ENCODE measurements around the gene LAMA2. TPM values are rescaled to one million over a fixed set of nuclear protein-coding genes. Genes with fewer than 3 reads are reported as not detected.

Gene LAMA2
- total and polyA plus RNA-seq, 2 donors from 2014 or later: 2.2 to 20.8 TPM

GRCh38 chr6:129324345-129324744 is 441.4 kb downstream of the LAMA2 start:
- no peak for TF ChIP-seq CTCF (IDR thresholded peaks at IDR 0.05; ENCODE audit: borderline replicate concordance, extremely low read depth, insufficient read depth)
- intact Hi-C loops (cut with DNase I): no loop called here
- DNase-seq: no peak
- FAIRE-seq: no peak
- no peaks in the 10 kb centered on the region for H3K9me3 ChIP-seq (ENCODE audit: control insufficient read depth in 2 of 3, insufficient read depth in 1 of 3, low read length in 3 of 3)
- H3K27ac ChIP-seq (ENCODE audit: low read depth in 2 of 2, low read length in 2 of 2): no peak overlapping the region
- no peaks in the 10 kb centered on the region for H3K27me3 ChIP-seq (ENCODE audit: control insufficient read depth, insufficient read depth, low read length)
- H3K4me1 ChIP-seq (ENCODE audit: control insufficient read depth in 2 of 3, insufficient read depth in 2 of 3, low read depth in 1 of 3, low read length in 3 of 3): no peaks in the 10 kb centered on the region
- no peak overlapping the region for H3K9ac ChIP-seq (ENCODE audit: low read length in 3 of 3)
- no peaks in the 10 kb centered on the region for H3K36me3 ChIP-seq (ENCODE audit: control insufficient read depth in 2 of 3, insufficient read depth in 3 of 3, low read length in 3 of 3)
- H3K4me3 ChIP-seq (ENCODE audit: low read length in 3 of 3): no peak overlapping the region

DNA sequence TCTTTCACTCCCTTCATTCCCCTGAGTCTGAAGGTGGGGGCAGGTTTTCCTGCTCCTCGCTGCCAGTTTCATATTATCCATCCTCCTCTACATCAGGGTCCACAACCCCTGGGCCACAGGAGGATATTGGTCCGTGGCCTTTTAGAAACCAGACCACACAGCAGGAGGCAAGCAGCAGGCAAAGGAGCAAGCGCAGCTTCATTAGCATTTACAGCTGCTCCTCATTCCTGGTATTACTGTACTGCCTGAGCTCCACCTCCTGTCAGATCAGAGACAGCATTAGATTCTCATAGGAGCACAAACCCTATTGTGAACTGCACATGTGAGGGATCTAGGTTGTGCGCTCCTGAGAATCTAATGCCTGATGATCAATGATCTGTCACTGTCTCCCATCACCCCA is 446.7 kb downstream of the LAMA2 start:
- TF ChIP-seq CTCF (IDR thresholded peaks at IDR 0.05; ENCODE audit: borderline replicate concordance, extremely low read depth, insufficient read depth): no peak
- no peaks in the 10 kb centered on the region for H3K27me3 ChIP-seq (ENCODE audit: control insufficient read depth, insufficient read depth, low read length)
- DNase-seq (no peak), FAIRE-seq (no peak)
- no peaks in the 10 kb centered on the region for H3K4me1 ChIP-seq (ENCODE audit: control insufficient read depth in 2 of 3, insufficient read depth in 2 of 3, low read depth in 1 of 3, low read length in 3 of 3)
- H3K9ac ChIP-seq (ENCODE audit: low read length in 3 of 3): no peak overlapping the region
- intact Hi-C loops (cut with DNase I): no loop called here
- no peak overlapping the region for H3K4me3 ChIP-seq (ENCODE audit: low read length in 3 of 3)
- H3K36me3 ChIP-seq (ENCODE audit: control insufficient read depth in 2 of 3, insufficient read depth in 3 of 3, low read length in 3 of 3): no peaks in the 10 kb centered on the region
- no peaks in the 10 kb centered on the region for H3K9me3 ChIP-seq (ENCODE audit: control insufficient read depth in 2 of 3, insufficient read depth in 1 of 3, low read length in 3 of 3)
- H3K27ac ChIP-seq (ENCODE audit: low read depth in 2 of 2, low read length in 2 of 2): no peak overlapping the region

- H3K36me3 ChIP-seq (ENCODE audit: control insufficient read depth in 2 of 3, insufficient read depth in 3 of 3, low read length in 3 of 3): no peaks in the 10 kb centered on the region
- DNase-seq (no peak), FAIRE-seq (no peak)
- no peaks in the 10 kb centered on the region for H3K9me3 ChIP-seq (ENCODE audit: control insufficient read depth in 2 of 3, insufficient read depth in 1 of 3, low read length in 3 of 3)
- H3K27ac ChIP-seq (ENCODE audit: low read depth in 2 of 2, low read length in 2 of 2): no peak overlapping the region
- TF ChIP-seq CTCF (IDR thresholded peaks at IDR 0.05; ENCODE audit: borderline replicate concordance, extremely low read depth, insufficient read depth): no peak
- no peaks in the 10 kb centered on the region for H3K4me1 ChIP-seq (ENCODE audit: control insufficient read depth in 2 of 3, insufficient read depth in 2 of 3, low read depth in 1 of 3, low read length in 3 of 3)
- H3K9ac ChIP-seq (ENCODE audit: low read length in 3 of 3): no peak overlapping the region
- no peak overlapping the region for H3K4me3 ChIP-seq (ENCODE audit: low read length in 3 of 3)
- no peaks in the 10 kb centered on the region for H3K27me3 ChIP-seq (ENCODE audit: control insufficient read depth, insufficient read depth, low read length)
- intact Hi-C loops (cut with DNase I): no loop called here
Observed at GRCh38 chr6:129331450-129332138, 448.7 kb downstream of the LAMA2 start.

- no peak overlapping the region for H3K9ac ChIP-seq (ENCODE audit: low read length in 3 of 3)
- no peaks in the 10 kb centered on the region for H3K36me3 ChIP-seq (ENCODE audit: control insufficient read depth in 2 of 3, insufficient read depth in 3 of 3, low read length in 3 of 3)
- no peaks in the 10 kb centered on the region for H3K9me3 ChIP-seq (ENCODE audit: control insufficient read depth in 2 of 3, insufficient read depth in 1 of 3, low read length in 3 of 3)
- FAIRE-seq (no peak), DNase-seq (no peak)
- TF ChIP-seq CTCF (IDR thresholded peaks at IDR 0.05; ENCODE audit: borderline replicate concordance, extremely low read depth, insufficient read depth): no peak
- no peaks in the 10 kb centered on the region for H3K27me3 ChIP-seq (ENCODE audit: control insufficient read depth, insufficient read depth, low read length)
- no peak overlapping the region for H3K27ac ChIP-seq (ENCODE audit: low read depth in 2 of 2, low read length in 2 of 2)
- no peak overlapping the region for H3K4me3 ChIP-seq (ENCODE audit: low read length in 3 of 3)
- H3K4me1 ChIP-seq (ENCODE audit: control insufficient read depth in 2 of 3, insufficient read depth in 2 of 3, low read depth in 1 of 3, low read length in 3 of 3): no peaks in the 10 kb centered on the region
- intact Hi-C loops (cut with DNase I): no loop called here
Observed at GRCh38 chr6:129335792-129336191, 452.9 kb downstream of the LAMA2 start.

Measured in kidney (tissue), 14 donors.